HG02623 (cell line): ENCODE measurements around the gene MIPOL1.

ENCODE experiments used
- ATAC-seq: cut with Tn5 transposase; IDR thresholded peaks from one replicate; pipeline ENCODE4 v1.9.1; 2021; ENCODE audit warnings: moderate library complexity; ENCODE audit not compliant: unreplicated experiment

The MIPOL1 gene

GRCh38 chr14:37594238-37594970, 396.7 kb downstream of the MIPOL1 start:
- ATAC-seq = no peak

DNA sequence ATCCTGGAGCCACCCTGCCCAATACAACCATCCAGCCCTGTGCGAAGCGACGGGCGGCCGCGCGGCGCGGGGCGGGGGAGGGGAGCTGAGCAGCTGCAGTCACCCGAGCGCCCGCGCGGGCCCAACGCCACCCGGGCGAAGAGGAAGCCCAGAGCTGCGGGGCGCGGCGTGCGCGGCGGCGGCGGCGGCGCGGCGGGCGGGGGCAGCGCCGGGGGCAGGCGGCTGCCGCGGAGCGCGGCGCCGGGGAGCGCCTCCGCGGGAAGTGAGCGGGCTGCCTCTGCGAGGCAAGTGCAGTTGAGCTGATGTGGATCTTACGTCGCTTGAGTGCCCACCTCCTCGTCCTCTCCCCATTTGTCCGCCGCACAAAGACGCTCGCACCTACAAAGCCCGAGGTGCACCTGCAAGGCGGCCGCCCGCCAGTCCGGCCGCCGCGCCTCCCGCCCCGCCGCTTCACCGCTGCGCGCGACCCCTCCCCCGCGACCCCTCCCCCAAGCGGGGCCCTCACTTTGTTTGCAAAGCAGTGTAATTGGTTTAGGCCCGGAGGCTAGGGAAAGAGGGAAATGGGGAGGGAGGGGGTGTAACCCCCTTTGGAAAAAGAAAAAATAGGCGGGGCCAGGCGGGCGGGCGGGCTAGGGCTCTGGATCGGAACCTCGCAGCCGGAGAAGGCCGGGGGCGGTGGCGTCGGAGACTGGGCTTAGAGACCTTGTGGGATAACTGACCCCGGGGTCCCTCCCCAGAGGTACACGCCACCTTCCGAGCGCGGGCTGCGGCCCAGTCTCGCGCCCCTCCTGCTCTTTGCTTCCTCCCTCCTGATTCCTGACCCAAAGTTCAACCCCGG, 397.5 kb downstream of the MIPOL1 start, which contains the start of the genes FOXA1 and TTC6:
TSS of gene FOXA1 (minus strand) at position 279 of the 838 bp plus-strand sequence. CDS start at position 2, 277 bp downstream.
TSS of gene TTC6 (plus strand) at position 659 of the 838 bp plus-strand sequence. CDS start 26,436 bp downstream, outside the sequence.
- no peak for ATAC-seq

- ATAC-seq = peak; percentile 62
These were observed 398.3 kb downstream of the MIPOL1 start for GRCh38 chr14:37595809-37596621.

DNA sequence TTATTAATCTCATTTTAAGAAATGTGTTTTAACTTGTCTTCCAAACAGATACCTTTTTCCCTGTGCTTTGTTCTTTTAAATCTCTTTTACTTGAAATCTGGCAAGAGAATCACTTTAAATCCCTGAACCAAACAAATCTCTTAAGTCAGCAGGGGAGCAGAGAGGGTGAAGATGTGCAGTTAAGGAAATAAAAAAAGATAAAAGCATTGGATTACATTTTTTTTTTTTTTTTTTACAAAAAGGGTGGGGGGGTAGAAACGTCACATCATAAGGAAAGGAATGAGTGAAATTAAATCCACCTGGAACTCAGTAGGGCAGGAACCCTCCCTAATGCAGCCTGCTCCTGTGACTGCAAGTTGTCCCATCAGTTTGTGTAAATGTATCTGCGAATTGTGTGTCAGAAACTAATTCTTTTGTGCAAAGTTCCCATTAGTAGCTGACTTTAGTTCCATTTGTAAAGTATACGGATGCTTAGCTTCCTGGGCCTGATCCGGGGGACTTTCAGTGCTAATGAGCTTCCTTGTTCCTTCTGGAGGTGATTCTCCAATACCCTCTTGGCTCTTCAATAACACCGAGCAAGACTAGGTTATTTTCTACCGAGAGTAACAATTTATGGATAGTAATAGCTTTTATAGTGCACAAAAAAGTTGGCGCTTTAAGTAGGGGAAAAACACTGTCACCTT, 399.2 kb downstream of the MIPOL1 start:
- ATAC-seq = no peak

DNA sequence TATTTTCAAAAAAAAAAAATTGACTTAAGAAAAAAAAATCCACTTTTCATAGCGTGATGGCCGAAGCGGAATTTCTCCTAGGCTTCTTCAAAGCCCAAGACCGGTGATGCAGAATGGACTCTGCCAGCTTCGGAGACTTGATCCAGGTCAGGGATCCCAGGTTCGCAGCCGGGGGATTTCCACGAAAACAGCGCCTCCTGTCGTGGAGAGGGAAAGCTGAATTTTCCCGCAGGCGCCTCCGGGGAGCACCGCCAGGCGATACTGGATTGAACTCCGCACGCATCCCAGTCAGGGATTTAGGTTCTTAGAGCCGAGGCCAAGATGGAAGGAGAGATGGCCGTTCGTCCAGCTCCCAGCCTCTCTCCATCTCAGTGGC, 399.8 kb downstream of the MIPOL1 start:
- no peak for ATAC-seq

GRCh38 chr14:37597914-37598746, 400.4 kb downstream of the MIPOL1 start:
- no peak for ATAC-seq

DNA sequence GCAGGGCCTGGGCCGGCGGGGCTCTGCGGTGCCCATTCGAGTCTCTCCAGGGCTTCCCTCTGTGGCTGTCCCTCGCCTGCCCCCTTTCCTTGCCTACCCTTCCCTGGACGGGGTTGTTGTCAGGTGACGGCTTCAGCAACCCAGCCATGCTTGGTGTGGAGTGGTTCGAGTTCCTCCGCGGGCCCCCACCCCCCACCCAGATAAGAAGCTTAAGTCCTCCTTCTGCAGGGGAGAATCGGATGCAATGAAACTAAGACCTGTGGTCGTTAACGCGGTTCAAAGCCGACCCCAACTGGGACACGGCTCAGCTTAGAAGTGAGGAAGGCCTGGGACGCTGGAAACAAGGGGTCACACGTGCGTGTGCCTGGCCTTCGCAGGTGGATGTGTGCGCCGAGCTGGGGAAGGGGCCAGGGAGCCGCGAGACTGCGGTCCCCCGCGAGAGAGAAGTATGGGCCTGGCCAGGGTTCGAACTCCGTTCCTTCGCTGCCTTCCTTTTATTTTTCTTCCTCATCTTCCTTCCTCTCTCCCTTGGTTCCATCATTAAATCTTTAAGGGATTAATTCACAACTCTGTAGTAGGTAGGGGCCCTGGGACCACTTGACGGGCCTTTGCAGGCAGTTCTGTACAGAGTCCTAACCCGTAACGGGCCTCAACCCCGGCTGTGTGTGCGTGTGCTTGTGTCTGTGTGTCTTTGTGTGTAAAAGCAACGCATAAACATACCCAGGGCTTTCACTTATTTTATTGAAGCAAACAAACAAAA, 401.2 kb downstream of the MIPOL1 start:
- ATAC-seq = no peak

GRCh38 chr14:37599507-37600368, 402.0 kb downstream of the MIPOL1 start:
- no peak for ATAC-seq

- no peak for ATAC-seq
These were observed 403.4 kb downstream of the MIPOL1 start for GRCh38 chr14:37600880-37601741.

DNA sequence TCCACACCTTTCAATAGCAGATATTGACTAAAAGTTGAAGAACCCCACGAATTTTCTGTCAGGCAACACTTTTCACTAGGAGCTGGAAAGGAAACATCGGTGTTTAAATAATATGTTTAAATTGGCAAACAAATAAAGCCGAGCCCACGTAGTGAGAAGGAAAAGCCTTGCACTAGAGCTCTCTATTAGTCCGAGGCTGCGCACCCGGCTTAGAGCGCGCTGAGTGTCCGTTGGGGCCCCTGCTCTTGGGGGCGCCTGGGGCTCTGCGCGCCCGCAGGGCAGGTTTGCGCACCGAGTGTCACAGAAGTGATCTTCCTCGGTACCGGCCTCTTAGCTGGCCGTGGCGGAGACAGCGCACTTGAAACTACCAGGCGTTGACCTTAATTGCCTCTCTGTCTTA, 404.1 kb downstream of the MIPOL1 start:
- no peak for ATAC-seq
